ENCODE data around the gene ARHGAP11A.
"Not testable (repeated sequence)": the region's sequence is repeated elsewhere in the genome, so short reads cannot be mapped to it uniquely, and the experiment has no call there.

Gene ARHGAP11A, protein sequence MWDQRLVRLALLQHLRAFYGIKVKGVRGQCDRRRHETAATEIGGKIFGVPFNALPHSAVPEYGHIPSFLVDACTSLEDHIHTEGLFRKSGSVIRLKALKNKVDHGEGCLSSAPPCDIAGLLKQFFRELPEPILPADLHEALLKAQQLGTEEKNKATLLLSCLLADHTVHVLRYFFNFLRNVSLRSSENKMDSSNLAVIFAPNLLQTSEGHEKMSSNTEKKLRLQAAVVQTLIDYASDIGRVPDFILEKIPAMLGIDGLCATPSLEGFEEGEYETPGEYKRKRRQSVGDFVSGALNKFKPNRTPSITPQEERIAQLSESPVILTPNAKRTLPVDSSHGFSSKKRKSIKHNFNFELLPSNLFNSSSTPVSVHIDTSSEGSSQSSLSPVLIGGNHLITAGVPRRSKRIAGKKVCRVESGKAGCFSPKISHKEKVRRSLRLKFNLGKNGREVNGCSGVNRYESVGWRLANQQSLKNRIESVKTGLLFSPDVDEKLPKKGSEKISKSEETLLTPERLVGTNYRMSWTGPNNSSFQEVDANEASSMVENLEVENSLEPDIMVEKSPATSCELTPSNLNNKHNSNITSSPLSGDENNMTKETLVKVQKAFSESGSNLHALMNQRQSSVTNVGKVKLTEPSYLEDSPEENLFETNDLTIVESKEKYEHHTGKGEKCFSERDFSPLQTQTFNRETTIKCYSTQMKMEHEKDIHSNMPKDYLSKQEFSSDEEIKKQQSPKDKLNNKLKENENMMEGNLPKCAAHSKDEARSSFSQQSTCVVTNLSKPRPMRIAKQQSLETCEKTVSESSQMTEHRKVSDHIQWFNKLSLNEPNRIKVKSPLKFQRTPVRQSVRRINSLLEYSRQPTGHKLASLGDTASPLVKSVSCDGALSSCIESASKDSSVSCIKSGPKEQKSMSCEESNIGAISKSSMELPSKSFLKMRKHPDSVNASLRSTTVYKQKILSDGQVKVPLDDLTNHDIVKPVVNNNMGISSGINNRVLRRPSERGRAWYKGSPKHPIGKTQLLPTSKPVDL

DNA sequence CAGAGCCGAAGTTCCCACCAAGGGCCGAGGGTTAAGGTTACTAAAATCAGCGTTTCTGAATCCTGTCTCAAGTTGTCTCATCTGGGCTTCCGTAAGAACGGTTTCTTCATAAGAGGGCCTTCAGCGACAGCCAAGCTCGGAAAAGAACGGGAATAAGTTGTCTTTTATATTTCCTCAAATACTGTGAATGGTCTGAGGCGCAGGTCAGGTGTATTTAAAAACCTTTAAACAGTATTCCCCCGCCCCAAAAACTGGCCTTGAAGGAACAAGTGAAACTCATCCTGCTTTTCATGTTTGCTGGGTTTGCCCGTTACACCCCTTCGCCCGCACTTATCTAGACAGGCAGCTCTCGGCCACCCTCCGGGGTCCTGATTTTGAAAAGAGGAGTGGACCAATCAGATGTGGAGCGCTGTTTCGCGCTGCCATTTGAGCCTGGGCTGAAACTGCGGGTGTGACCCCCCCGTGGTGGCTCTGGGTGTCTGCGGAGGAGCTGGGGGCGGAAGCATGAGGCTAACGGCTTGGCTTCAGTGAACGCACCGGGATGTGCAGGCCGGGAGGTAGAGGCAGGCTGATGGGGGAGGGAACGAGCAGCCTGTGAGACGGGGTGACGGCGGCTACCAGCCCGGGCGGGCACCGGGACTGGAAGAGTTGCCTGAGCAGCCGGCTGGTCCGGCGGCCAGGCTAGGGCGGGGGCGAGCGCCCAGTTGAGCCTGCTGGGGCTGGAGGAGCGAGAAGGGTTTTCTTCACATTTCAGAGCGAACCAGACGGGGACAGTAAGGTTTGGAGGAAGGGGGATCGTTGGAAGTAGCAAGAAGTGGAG, at the start of gene ARHGAP11A:
Gene ARHGAP11A, plus strand, starts transcription at position 454 of the 820 bp plus-strand sequence. CDS start 708 bp downstream, outside the sequence.
- H3K9ac ChIP-seq (ENCODE audit: low read length): peak within 1 kb of the TSS; percentile 70
- H3K27me3 ChIP-seq (ENCODE audit: control insufficient read depth, insufficient read depth, low read length); H3K36me3 ChIP-seq (ENCODE audit: control insufficient read depth, insufficient read depth, low read length); H3K9me3 ChIP-seq (ENCODE audit: control insufficient read depth, low read length); H3K4me1 ChIP-seq (ENCODE audit: control insufficient read depth, insufficient read depth, low read length): not testable (repeated sequence)
- peak within 1 kb of the TSS; percentile 66 for H3K4me3 ChIP-seq (ENCODE audit: low read length)

DNA sequence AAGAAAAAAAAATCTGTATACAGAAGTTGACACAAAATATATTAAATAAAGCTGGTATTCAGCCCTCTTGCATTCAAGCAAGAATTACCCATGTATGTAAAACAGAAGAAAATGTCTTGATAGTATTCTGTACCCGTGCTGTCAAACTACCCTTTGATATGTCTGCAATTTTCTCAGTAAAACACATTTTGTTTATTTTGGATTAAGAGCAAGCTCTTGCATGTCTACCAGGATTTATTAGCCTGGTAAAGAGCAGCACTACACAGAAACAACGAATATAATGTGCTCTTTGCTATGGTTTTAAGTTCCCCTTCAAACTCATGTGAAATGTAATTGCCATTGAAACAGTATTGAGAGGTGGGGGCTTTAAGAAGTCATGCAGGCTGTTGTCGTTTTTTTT, 46.3 kb upstream of the ARHGAP11A start:
- not testable (repeated sequence) for H3K9ac ChIP-seq (ENCODE audit: low read length); H3K36me3 ChIP-seq (ENCODE audit: control insufficient read depth, insufficient read depth, low read length); H3K9me3 ChIP-seq (ENCODE audit: control insufficient read depth, low read length); H3K4me1 ChIP-seq (ENCODE audit: control insufficient read depth, insufficient read depth, low read length); H3K27me3 ChIP-seq (ENCODE audit: control insufficient read depth, insufficient read depth, low read length); H3K4me3 ChIP-seq (ENCODE audit: low read length)

DNA sequence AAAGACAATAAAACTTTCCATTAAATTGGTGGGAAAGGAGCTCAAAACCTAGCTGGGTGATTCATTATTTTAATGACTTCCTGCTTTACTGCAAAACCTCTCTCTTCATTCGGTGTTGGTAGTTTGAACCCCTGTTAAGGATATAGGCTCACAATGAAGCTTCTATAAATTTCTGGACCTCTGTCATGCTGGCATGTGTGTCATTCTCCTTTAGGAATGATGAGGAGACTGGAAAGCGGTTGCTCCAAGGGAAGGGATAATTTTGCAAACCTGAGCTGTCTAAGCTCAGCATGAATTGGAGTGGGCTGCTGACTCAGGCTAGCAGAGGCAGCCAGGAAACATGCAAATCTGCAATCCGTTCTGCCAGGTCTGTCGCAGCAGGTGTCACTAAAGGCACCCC, 36.8 kb upstream of the ARHGAP11A start:
- not testable (repeated sequence) for H3K4me3 ChIP-seq (ENCODE audit: low read length); H3K4me1 ChIP-seq (ENCODE audit: control insufficient read depth, insufficient read depth, low read length)

DNA sequence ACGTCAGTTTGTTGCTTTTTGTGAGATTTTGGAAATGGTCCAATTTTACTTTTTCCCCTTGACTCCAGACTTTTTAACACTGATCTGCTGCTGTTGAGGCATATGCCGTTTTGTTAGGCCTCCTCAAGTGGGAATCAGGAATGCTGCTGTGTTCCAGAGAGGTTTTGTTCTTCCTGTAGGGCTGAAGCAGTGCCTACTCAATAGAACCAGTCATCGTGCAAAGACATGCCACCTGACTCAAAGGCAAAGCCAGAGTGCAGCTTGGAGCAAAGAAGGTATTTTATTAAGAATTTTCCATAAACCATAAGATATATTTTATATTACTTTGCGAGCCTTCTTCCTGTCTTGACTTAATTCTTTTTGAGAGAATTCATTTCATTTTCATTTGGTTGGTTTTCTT, 29.5 kb upstream of the ARHGAP11A start:
- not testable (repeated sequence) for H3K4me1 ChIP-seq (ENCODE audit: control insufficient read depth, insufficient read depth, low read length)

More for the DNA sequence above, 36.8 kb upstream of the ARHGAP11A start:
- not testable (repeated sequence) for H3K9me3 ChIP-seq (ENCODE audit: control insufficient read depth, low read length); H3K27me3 ChIP-seq (ENCODE audit: control insufficient read depth, insufficient read depth, low read length); H3K9ac ChIP-seq (ENCODE audit: low read length); H3K36me3 ChIP-seq (ENCODE audit: control insufficient read depth, insufficient read depth, low read length)

DNA sequence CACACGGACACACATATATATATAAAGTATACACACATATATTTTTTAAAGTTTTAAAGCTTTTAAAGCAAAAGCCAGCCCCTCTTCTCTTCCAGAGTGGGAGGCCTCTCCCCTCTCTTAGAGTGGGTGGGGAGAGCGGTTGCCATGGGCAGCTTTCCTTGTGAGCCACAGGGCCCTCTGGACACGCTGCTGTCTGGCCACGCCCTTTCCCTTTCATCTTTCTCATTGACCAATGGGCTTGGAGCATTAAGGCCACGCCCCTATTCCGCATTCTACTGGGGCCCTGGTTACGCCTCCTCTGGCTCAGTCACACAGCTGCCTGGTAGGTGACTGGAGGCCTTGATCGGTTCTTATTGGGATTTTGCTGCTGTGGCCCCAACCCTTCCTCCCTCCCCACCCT, 22.2 kb upstream of the ARHGAP11A start, which contains the start of gene GOLGA8N:
Gene GOLGA8N, plus strand, starts transcription at position 306 of the 400 bp plus-strand sequence.
- H3K9ac ChIP-seq (ENCODE audit: low read length); H3K4me3 ChIP-seq (ENCODE audit: low read length); H3K27me3 ChIP-seq (ENCODE audit: control insufficient read depth, insufficient read depth, low read length); H3K4me1 ChIP-seq (ENCODE audit: control insufficient read depth, insufficient read depth, low read length); H3K36me3 ChIP-seq (ENCODE audit: control insufficient read depth, insufficient read depth, low read length); H3K9me3 ChIP-seq (ENCODE audit: control insufficient read depth, low read length): not testable (repeated sequence)

More for the DNA sequence above, 29.5 kb upstream of the ARHGAP11A start:
- H3K27me3 ChIP-seq (ENCODE audit: control insufficient read depth, insufficient read depth, low read length); H3K4me3 ChIP-seq (ENCODE audit: low read length); H3K36me3 ChIP-seq (ENCODE audit: control insufficient read depth, insufficient read depth, low read length); H3K9ac ChIP-seq (ENCODE audit: low read length); H3K9me3 ChIP-seq (ENCODE audit: control insufficient read depth, low read length): not testable (repeated sequence)

DNA sequence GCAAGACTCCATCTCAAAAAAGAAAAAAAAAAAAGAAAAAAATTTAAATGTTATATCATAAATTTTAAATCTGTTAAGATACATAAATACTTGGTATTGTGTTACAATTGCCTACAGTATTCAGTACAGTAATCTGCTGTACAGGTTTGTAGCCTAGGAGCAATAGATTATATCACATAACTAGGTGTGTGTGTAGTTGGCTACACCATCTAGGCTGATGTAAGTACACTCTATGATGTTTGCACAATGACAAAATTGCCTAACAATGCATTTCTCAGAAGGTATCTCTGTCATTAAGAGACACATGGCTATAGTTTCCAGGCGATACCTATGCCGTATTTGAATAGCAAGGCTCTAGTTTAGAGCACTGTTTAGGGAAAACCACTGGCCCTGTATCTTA, 5.8 kb upstream of the ARHGAP11A start:
- not testable (repeated sequence) for H3K9me3 ChIP-seq (ENCODE audit: control insufficient read depth, low read length); H3K36me3 ChIP-seq (ENCODE audit: control insufficient read depth, insufficient read depth, low read length); H3K27me3 ChIP-seq (ENCODE audit: control insufficient read depth, insufficient read depth, low read length); H3K4me1 ChIP-seq (ENCODE audit: control insufficient read depth, insufficient read depth, low read length); H3K9ac ChIP-seq (ENCODE audit: low read length); H3K4me3 ChIP-seq (ENCODE audit: low read length)

DNA sequence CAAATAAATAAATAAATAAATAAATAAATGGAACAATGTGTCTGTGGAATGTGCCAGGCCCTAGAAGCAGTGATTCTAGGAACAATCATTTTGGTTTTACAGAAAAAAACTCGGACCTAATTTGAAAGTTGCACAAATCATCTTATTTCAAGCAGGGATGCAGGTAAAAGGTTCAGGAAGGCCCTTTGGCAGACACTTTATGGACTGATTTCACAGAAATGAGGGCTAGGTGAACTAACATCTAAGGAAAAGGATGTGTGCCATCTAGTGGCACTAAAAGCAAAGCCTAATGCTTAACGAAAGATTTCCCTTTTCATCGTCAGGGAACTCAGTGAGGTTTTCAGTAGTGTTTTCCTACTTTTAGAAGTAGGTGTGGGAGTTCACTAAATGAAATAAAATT, 4.6 kb upstream of the ARHGAP11A start:
- H3K27me3 ChIP-seq (ENCODE audit: control insufficient read depth, insufficient read depth, low read length); H3K9ac ChIP-seq (ENCODE audit: low read length); H3K4me3 ChIP-seq (ENCODE audit: low read length); H3K4me1 ChIP-seq (ENCODE audit: control insufficient read depth, insufficient read depth, low read length); H3K36me3 ChIP-seq (ENCODE audit: control insufficient read depth, insufficient read depth, low read length); H3K9me3 ChIP-seq (ENCODE audit: control insufficient read depth, low read length): not testable (repeated sequence)

DNA sequence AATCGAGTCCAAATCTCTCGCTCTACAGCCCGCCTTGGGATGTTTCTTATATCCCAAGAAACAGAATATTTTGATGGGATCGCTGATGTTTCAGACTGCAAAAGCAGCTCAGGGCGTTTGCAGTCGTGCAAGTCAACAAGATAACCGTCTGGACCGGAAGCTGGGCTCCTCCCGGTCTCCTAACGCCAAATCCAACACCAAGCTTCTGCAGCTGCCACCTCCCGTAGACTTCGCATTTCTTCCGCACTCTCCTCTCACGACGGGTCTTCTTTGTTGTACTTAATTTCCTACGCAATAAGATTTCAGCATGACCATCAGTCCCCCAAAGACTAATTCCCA, 623 bp upstream of the ARHGAP11A start:
- H3K4me1 ChIP-seq (ENCODE audit: control insufficient read depth, insufficient read depth, low read length); H3K9me3 ChIP-seq (ENCODE audit: control insufficient read depth, low read length); H3K36me3 ChIP-seq (ENCODE audit: control insufficient read depth, insufficient read depth, low read length); H3K27me3 ChIP-seq (ENCODE audit: control insufficient read depth, insufficient read depth, low read length): not testable (repeated sequence)
- Histone ChIP-seq H3K9ac (ENCODE audit: low read length) (peak overlapping the region; percentile 49), H3K4me3 (ENCODE audit: low read length) (peak overlapping the region; percentile 66)

DNA sequence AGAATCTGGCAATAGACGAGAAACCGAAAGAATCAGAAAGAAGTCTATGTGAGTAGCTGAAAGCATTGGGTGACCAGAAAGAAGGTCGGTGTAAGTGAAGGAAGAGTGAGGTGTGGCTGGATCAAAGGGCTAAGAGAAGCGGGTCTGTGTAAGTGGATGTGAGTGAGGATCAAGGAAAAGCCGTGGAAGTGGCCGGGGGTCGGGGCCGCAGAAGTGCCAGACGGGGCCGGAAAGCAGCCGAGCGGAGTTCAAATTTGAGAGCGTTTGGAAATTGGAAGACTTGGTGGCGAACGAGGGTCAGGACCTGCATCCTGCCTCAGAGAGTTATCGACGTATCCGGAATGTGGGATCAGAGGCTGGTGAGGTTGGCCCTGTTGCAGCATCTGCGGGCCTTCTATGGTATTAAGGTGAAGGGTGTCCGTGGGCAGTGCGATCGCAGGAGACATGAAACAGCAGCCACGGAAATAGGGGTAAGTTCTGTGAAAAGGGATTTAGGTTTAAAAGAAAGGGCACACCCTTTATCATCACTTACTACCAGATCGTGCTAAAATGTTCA, 645 bp downstream of the ARHGAP11A start:
- H3K4me3 ChIP-seq (ENCODE audit: low read length): peak overlapping the region; percentile 41
- not testable (repeated sequence) for H3K4me1 ChIP-seq (ENCODE audit: control insufficient read depth, insufficient read depth, low read length); H3K27me3 ChIP-seq (ENCODE audit: control insufficient read depth, insufficient read depth, low read length); H3K9me3 ChIP-seq (ENCODE audit: control insufficient read depth, low read length); H3K36me3 ChIP-seq (ENCODE audit: control insufficient read depth, insufficient read depth, low read length)
- peak overlapping the region; percentile 70 for H3K9ac ChIP-seq (ENCODE audit: low read length)

DNA sequence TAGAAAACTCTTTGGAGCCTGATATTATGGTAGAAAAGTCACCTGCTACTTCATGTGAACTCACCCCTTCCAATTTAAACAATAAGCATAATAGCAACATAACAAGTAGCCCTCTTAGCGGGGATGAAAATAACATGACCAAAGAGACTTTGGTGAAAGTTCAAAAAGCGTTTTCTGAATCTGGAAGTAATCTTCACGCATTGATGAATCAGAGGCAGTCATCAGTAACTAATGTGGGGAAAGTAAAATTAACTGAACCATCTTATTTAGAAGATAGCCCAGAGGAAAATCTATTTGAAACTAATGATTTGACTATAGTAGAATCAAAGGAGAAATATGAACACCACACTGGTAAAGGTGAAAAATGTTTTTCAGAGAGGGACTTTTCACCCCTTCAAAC, 21.1 kb downstream of the ARHGAP11A start:
- H3K4me3 ChIP-seq (ENCODE audit: low read length): no peak overlapping the region

DNA sequence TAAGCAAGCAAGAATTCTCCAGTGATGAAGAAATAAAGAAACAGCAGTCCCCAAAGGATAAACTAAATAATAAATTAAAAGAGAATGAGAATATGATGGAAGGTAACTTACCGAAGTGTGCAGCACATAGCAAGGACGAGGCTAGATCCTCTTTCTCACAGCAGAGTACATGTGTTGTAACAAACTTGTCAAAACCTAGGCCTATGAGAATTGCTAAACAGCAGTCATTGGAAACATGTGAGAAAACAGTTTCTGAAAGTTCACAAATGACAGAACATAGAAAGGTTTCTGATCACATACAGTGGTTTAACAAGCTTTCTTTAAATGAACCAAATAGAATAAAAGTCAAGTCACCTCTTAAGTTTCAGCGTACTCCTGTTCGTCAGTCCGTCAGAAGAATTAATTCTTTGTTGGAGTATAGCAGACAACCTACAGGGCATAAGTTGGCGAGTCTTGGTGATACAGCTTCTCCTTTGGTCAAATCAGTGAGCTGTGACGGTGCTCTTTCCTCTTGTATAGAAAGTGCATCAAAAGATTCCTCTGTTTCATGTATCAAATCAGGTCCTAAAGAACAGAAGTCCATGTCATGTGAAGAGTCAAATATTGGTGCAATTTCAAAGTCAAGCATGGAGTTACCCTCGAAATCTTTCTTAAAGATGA, 21.7 kb downstream of the ARHGAP11A start:
- Histone ChIP-seq H3K9ac (ENCODE audit: low read length) (no peak overlapping the region), H3K4me1 (ENCODE audit: control insufficient read depth, insufficient read depth, low read length) (no peaks in the 10 kb centered on the region), H3K36me3 (ENCODE audit: control insufficient read depth, insufficient read depth, low read length) (no peaks in the 10 kb centered on the region), H3K9me3 (ENCODE audit: control insufficient read depth, low read length) (no peaks in the 10 kb centered on the region), H3K4me3 (ENCODE audit: low read length) (no peak overlapping the region), H3K27me3 (ENCODE audit: control insufficient read depth, insufficient read depth, low read length) (peaks cover 5% of the 10 kb centered on the region)

More for the DNA sequence above, 21.1 kb downstream of the ARHGAP11A start:
- Histone ChIP-seq H3K9me3 (ENCODE audit: control insufficient read depth, low read length) (no peaks in the 10 kb centered on the region), H3K27me3 (ENCODE audit: control insufficient read depth, insufficient read depth, low read length) (no peaks in the 10 kb centered on the region), H3K9ac (ENCODE audit: low read length) (no peak overlapping the region), H3K36me3 (ENCODE audit: control insufficient read depth, insufficient read depth, low read length) (no peaks in the 10 kb centered on the region), H3K4me1 (ENCODE audit: control insufficient read depth, insufficient read depth, low read length) (no peaks in the 10 kb centered on the region)
